Neuronal stem cell (in vitro differentiated cells): ENCODE measurements around the gene E2F3.

Experiments
- DNase-seq: peaks from one replicate; pipeline ENCODE4 v3.0.0-alpha.2; 2013; ENCODE audit warnings: low spot score
- H2AFZ ChIP-seq: one replicate; pipeline ENCODE4 v1.6.1; 2013; ENCODE audit warnings: mild to moderate bottlenecking, low read length, inconsistent platforms
- H2AK5ac ChIP-seq: 2 replicates; pipeline ENCODE4 v1.6.1; 2013; ENCODE audit warnings: low read depth, mild to moderate bottlenecking, inconsistent platforms, low read length, moderate library complexity, mixed read lengths
- H2BK120ac ChIP-seq: 2 replicates; pipeline ENCODE4 v1.6.1; 2013; ENCODE audit warnings: low read depth, mild to moderate bottlenecking, inconsistent platforms, low read length, moderate library complexity, mixed read lengths
- H2BK12ac ChIP-seq: one replicate; pipeline ENCODE4 v1.6.1; 2013; ENCODE audit warnings: low read length, inconsistent platforms
- H2BK15ac ChIP-seq: 2 replicates; pipeline ENCODE4 v1.6.1; 2013; ENCODE audit warnings: mild to moderate bottlenecking, low read length, inconsistent platforms, mixed read lengths
- H2BK5ac ChIP-seq: one replicate; pipeline ENCODE4 v1.6.1; 2013; ENCODE audit warnings: inconsistent platforms, mild to moderate bottlenecking, low read length, moderate library complexity
- H3K14ac ChIP-seq: one replicate; pipeline ENCODE4 v1.6.1; 2013; ENCODE audit warnings: low read length, inconsistent platforms
- H3K18ac ChIP-seq: 2 replicates; pipeline ENCODE4 v1.6.1; 2013; ENCODE audit warnings: low read length, inconsistent platforms
- H3K23ac ChIP-seq: 2 replicates; pipeline ENCODE4 v1.6.1; 2013; ENCODE audit warnings: low read depth, mild to moderate bottlenecking, mixed read lengths, low read length, inconsistent platforms; ENCODE audit not compliant: poor library complexity
- H3K27ac ChIP-seq: replicated peaks from 3 replicates; pipeline ENCODE4 v1.5.1; 2013; ENCODE audit warnings: low read length, inconsistent platforms
- H3K27me3 ChIP-seq, 3 experiments: 2 replicates each; pipeline ENCODE4 v1.6.1; 2013; ENCODE audit warnings: low read length in 3 of 3, mild to moderate bottlenecking in 2 of 3, inconsistent platforms in 1 of 3, low read depth in 1 of 3, mixed read lengths in 1 of 3, moderate library complexity in 1 of 3; ENCODE audit not compliant: control insufficient read depth in 3 of 3, insufficient read depth in 3 of 3
- H3K36me3 ChIP-seq, 2 donors: replicated peaks in 1 of 2; 2 replicates each; pipeline ENCODE4 v1.6.1; 2013; ENCODE audit warnings: low read length in 2 of 2; ENCODE audit not compliant: control insufficient read depth in 2 of 2, insufficient read depth in 2 of 2
- H3K4ac ChIP-seq: 2 replicates; pipeline ENCODE4 v1.6.1; 2013; ENCODE audit warnings: inconsistent platforms, mild to moderate bottlenecking, low read length, moderate library complexity
- H3K4me1 ChIP-seq, 2 donors: 1 replicate in 1 of 2; 2 replicates in 1 of 2; pipeline ENCODE4 v1.6.1; 2013; ENCODE audit warnings: low read length in 2 of 2, low read depth in 1 of 2; ENCODE audit not compliant: control insufficient read depth in 2 of 2, insufficient read depth in 1 of 2
- H3K4me2 ChIP-seq: one replicate; pipeline ENCODE4 v1.6.1; 2013; ENCODE audit warnings: mild to moderate bottlenecking, low read length, inconsistent platforms; ENCODE audit not compliant: insufficient read depth, poor library complexity, severe bottlenecking
- H3K4me3 ChIP-seq, 2 donors: 2 replicates each; pipeline ENCODE4 v1.5.1; 2013; ENCODE audit warnings: low read length in 2 of 2, mild to moderate bottlenecking in 2 of 2, inconsistent platforms in 1 of 2, moderate library complexity in 1 of 2
- H3K79me1 ChIP-seq: one replicate; pipeline ENCODE4 v1.6.1; 2013; ENCODE audit warnings: low read depth, mild to moderate bottlenecking, inconsistent platforms, low read length, moderate library complexity
- H3K9ac ChIP-seq: one replicate; pipeline ENCODE4 v1.6.1; 2013; ENCODE audit warnings: mild to moderate bottlenecking, low read depth, low read length, inconsistent platforms; ENCODE audit not compliant: poor library complexity
- H3K9me3 ChIP-seq, 2 donors: replicated peaks in 1 of 2; 2 replicates each; pipeline versions ENCODE3 to v1.6.1; 2013; ENCODE audit warnings: low read length in 2 of 2, mild to moderate bottlenecking in 2 of 2, inconsistent platforms in 1 of 2, low read depth in 1 of 2, mixed read lengths in 1 of 2, moderate library complexity in 1 of 2; ENCODE audit not compliant: control insufficient read depth in 2 of 2, insufficient read depth in 1 of 2
- H4K8ac ChIP-seq: one replicate; pipeline ENCODE4 v1.6.1; 2013; ENCODE audit warnings: low read depth, mild to moderate bottlenecking, inconsistent platforms, low read length, moderate library complexity
- H4K91ac ChIP-seq: one replicate; pipeline ENCODE4 v1.6.1; 2013; ENCODE audit warnings: low read length, low read depth, mild to moderate bottlenecking, inconsistent platforms; ENCODE audit not compliant: poor library complexity
- WGBS, 2 donors: extraction: QIAGEN DNeasy Blood & Tissue Kit; methylation state at CpG; one replicate each; pipeline ENCODE4 v1.1.7; 2013; ENCODE audit warnings: missing lambda C conversion rate in 2 of 2, mixed read lengths in 1 of 2; ENCODE audit not compliant: insufficient read length in 2 of 2, insufficient replicate concordance in 1 of 2; ENCODE audit errors: extremely low coverage in 2 of 2; 5-methylcytosine and 5-hydroxymethylcytosine counted together

The E2F3 gene

DNA sequence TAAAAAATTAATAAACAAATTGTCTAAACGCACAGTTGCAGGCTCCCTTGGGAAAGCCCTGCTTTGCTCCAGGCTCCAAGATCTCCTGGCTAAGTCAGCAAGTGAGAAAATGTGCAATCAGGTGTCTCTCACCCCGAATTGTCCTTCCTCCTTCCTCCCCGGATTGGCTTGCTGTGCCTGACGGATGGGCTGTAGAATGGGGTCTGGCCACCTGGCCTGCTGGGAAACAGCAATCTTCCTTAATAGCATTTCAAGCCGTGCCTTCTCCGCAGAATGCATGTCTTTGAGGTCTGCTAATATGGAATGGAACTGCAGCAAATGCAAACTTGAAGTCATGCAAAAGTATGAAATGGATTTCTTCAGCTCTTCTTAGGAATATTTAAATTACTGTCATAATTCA lies 88.9 kb downstream of the E2F3 start:
- Histone ChIP-seq H3K36me3 (peaks cover 22 to 85% of the 10 kb centered on the region in 2 donors), H3K9ac (no peak overlapping the region), H3K4ac (no peak overlapping the region), H2BK12ac (no peak overlapping the region), H2AFZ (no peak overlapping the region), H4K8ac (no peak overlapping the region), H4K91ac (no peak overlapping the region), H3K79me1 (peaks cover 2% of the 10 kb centered on the region), H3K9me3 (peaks cover 0 to 2% of the 10 kb centered on the region in 2 donors), H3K4me1 (peaks cover 0 to 5% of the 10 kb centered on the region in 2 donors), H3K18ac (no peak overlapping the region), H3K14ac (no peak overlapping the region), H3K27me3 (no peaks in the 10 kb centered on the region), H2BK120ac (no peak overlapping the region), H2BK5ac (no peak overlapping the region), H2AK5ac (no peak overlapping the region), H2BK15ac (no peak overlapping the region), H3K4me2 (no peak overlapping the region), H3K27ac (no peak overlapping the region), H3K4me3 (no peak overlapping the region), H3K23ac (no peak overlapping the region)
- WGBS, 2 donors: no CpG with 5 or more reads among the region's 6 CpGs
- DNase-seq: no peak

DNA sequence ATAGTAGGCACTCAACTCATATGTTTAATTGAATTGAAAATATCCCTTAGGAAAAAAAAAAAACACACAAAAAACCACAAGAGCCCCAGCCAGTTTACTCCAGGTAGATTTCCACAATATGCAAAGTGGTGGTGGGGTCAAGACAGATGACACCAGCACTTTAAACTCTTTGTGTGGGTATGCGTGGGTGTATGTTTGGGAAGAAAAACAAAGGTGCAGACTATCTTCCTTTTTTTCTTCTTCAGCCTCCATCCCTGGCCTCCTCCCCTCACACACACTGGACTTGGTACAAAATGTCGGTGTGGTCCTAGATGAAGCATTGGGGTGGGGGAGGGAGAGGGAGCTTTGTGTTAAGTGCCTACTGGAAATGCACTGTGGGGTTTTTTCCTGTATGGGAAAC lies 90.4 kb downstream of the E2F3 start:
- no peak overlapping the region for H2BK15ac ChIP-seq
- H2BK120ac ChIP-seq: no peak overlapping the region
- H3K79me1 ChIP-seq: peaks cover 2% of the 10 kb centered on the region
- H3K4ac ChIP-seq: no peak overlapping the region
- H2AK5ac ChIP-seq: no peak overlapping the region
- H3K18ac ChIP-seq: no peak overlapping the region
- H3K4me1 ChIP-seq: peaks cover 0 to 5% of the 10 kb centered on the region in 2 donors
- H2BK5ac ChIP-seq: no peak overlapping the region
- H3K14ac ChIP-seq: no peak overlapping the region
- H4K8ac ChIP-seq: no peak overlapping the region
- H3K9ac ChIP-seq: no peak overlapping the region
- H3K27ac ChIP-seq: no peak overlapping the region
- WGBS, 2 donors: no CpG with 5 or more reads among the region's 2 CpGs
- no peak overlapping the region for H3K23ac ChIP-seq
- H2BK12ac ChIP-seq: no peak overlapping the region
- no peak for DNase-seq
- H2AFZ ChIP-seq: no peak overlapping the region
- peaks cover 20 to 71% of the 10 kb centered on the region in 2 donors for H3K36me3 ChIP-seq
- H4K91ac ChIP-seq: no peak overlapping the region
- no peak overlapping the region for H3K4me2 ChIP-seq
- H3K9me3 ChIP-seq: no peaks in the 10 kb centered on the region
- H3K27me3 ChIP-seq: no peaks in the 10 kb centered on the region
- no peak overlapping the region for H3K4me3 ChIP-seq

DNA sequence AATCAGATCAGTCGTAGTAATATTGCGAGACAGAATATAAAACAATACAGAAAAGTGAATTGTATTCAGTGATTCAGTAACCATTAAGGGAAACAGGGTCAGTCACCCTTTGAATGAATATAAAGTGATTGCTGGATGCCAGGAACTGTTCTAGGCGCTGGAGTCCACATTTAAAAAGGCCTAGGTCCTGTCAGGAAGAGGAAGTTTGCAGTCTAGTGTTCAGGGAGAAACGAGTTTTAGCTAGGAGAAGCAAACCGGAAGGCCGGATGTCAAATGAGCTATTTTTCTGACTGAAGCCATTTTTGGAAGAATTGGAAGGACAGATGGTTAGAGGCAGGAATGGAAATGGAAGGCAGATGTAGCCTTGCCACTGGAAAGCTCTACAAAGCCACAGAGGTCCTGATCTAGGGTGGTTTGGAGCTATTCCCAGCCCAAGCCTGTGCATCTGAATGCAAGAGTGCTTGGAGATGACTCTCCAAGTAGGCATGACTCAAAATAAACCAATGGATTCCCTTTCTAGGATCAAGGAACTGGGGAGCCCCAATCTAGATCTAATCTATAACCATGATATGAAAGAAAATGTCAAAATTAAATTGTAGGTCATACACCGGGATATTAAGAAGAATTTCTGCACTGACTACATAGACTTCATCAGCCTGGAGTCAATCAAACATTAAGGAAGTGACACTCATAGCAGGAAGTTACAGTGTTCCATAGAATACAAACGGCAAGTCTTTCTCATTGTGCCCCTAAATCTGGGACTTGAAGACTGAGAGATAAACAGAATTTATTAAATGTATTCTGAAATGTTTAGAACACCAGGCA lies 95.7 kb downstream of the E2F3 start:
- no peak overlapping the region for H4K8ac ChIP-seq
- H2BK12ac ChIP-seq: no peak overlapping the region
- no CpG with 5 or more reads among the region's 8 CpGs for WGBS, 2 donors
- H3K18ac ChIP-seq: no peak overlapping the region
- no peak overlapping the region for H4K91ac ChIP-seq
- peaks cover 0 to 19% of the 10 kb centered on the region in 2 donors for H3K36me3 ChIP-seq
- H3K4me2 ChIP-seq: no peak overlapping the region
- no peak overlapping the region for H3K23ac ChIP-seq
- peaks cover 0 to 2% of the 10 kb centered on the region in 2 donors for H3K4me1 ChIP-seq
- no peak overlapping the region for H2AFZ ChIP-seq
- no peaks in the 10 kb centered on the region for H3K9me3 ChIP-seq
- H2BK120ac ChIP-seq: no peak overlapping the region
- H2BK15ac ChIP-seq: no peak overlapping the region
- H3K79me1 ChIP-seq: no peaks in the 10 kb centered on the region
- no peak overlapping the region for H3K14ac ChIP-seq
- DNase-seq: no peak
- no peak overlapping the region for H3K9ac ChIP-seq
- no peak overlapping the region for H3K27ac ChIP-seq
- no peaks in the 10 kb centered on the region for H3K27me3 ChIP-seq
- no peak overlapping the region for H2BK5ac ChIP-seq
- H2AK5ac ChIP-seq: no peak overlapping the region
- H3K4ac ChIP-seq: no peak overlapping the region
- no peak overlapping the region for H3K4me3 ChIP-seq

DNA sequence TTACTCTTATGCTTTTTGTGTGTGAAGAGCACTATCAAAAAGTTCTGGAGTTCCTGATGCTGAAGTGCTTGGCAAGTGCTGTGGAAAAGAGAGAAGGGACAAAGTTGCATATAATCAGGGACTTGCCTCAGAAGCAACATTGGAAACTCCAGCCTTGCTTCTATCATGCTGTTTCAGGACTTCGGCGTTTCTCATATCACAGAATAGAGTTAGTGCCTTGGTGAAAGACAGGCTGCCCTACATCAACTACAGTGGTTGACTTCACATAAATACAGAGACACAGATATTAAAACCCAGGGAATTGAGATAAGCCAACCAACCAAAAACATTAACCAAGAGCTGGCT lies 96.3 kb downstream of the E2F3 start:
- no peaks in the 10 kb centered on the region for H3K79me1 ChIP-seq
- no peak overlapping the region for H2AK5ac ChIP-seq
- H3K27me3 ChIP-seq: no peaks in the 10 kb centered on the region
- H3K9ac ChIP-seq: no peak overlapping the region
- H2BK12ac ChIP-seq: no peak overlapping the region
- H4K8ac ChIP-seq: no peak overlapping the region
- no peak overlapping the region for H3K18ac ChIP-seq
- peaks cover 0 to 2% of the 10 kb centered on the region in 2 donors for H3K4me1 ChIP-seq
- H4K91ac ChIP-seq: no peak overlapping the region
- H2BK15ac ChIP-seq: no peak overlapping the region
- WGBS, 2 donors: no CpG with 5 or more reads among the region's 2 CpGs
- H3K14ac ChIP-seq: no peak overlapping the region
- H3K9me3 ChIP-seq: no peaks in the 10 kb centered on the region
- no peak overlapping the region for H3K4me3 ChIP-seq
- no peak overlapping the region for H3K4me2 ChIP-seq
- DNase-seq: no peak
- H2BK5ac ChIP-seq: no peak overlapping the region
- H2AFZ ChIP-seq: no peak overlapping the region
- H2BK120ac ChIP-seq: no peak overlapping the region
- H3K27ac ChIP-seq: no peak overlapping the region
- peaks cover 0 to 13% of the 10 kb centered on the region in 2 donors for H3K36me3 ChIP-seq
- H3K4ac ChIP-seq: no peak overlapping the region
- no peak overlapping the region for H3K23ac ChIP-seq
